ENCODE results near the gene FAM149B1. TPM values are rescaled to one million over a fixed set of nuclear protein-coding genes. Genes with fewer than 3 reads are reported as not detected.

Gene FAM149B1
- total and polyA plus RNA-seq, 2 of the 13 experiments (the other 11 are each of a cell fraction or from before 2014, with no cell fraction given) = 9.3 to 16.8 TPM

DNA sequence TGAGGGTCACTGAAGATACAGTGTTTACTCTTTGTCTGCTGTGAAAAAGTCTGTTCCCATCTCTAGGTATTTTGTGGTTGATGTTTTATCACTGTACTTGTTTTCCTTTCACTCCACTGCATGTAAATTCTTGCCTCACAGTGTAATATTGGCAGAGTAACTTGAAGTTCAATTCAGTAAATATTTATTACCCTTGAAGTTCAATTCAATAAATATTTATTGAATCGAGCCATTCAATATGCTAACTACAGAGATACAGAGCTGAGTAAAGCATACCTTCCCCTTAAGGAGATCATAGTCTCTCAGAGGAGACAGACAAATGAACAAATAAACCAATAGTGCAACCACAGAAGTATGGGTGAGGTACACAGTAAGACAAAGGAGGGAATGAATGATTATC lies 48.5 kb upstream of the FAM149B1 start (continued):
- TF ChIP-seq SOX6 (IDR thresholded peaks at IDR 0.05) (no peak), SOX6 (CRISPR knock-in tag; IDR thresholded peaks at IDR 0.05) (peak; percentile 65; the same call in 1 of the 2 replicates), IKZF4 (CRISPR knock-in tag; IDR thresholded peaks at IDR 0.05; ENCODE audit: borderline replicate concordance, low read depth, not compliant biosample characterization) (no peak), TCF12 (IDR thresholded peaks at IDR 0.05) (no peak), TCF12 (CRISPR knock-in tag; IDR thresholded peaks at IDR 0.05) (peak; percentile 56; the same call in 1 of the 2 replicates), CBX5 (CRISPR knock-in tag; IDR thresholded peaks at IDR 0.05; ENCODE audit: borderline replicate concordance) (no peak), FOXA3 (CRISPR knock-in tag; IDR thresholded peaks at IDR 0.05) (peak; percentile 69; the same call in 1 of the 2 replicates), FOXA1 (IDR thresholded peaks at IDR 0.05) (peak; percentile 76), FOXA1 (CRISPR knock-in tag; IDR thresholded peaks at IDR 0.05) (0 out of 2 replicates have a peak, but pooled peaks have one; percentile 24), ZNF629 (CRISPR knock-in tag; conservative IDR thresholded peaks at IDR 0.05) (no peak)
- TF ChIP-seq, protein P1, sequence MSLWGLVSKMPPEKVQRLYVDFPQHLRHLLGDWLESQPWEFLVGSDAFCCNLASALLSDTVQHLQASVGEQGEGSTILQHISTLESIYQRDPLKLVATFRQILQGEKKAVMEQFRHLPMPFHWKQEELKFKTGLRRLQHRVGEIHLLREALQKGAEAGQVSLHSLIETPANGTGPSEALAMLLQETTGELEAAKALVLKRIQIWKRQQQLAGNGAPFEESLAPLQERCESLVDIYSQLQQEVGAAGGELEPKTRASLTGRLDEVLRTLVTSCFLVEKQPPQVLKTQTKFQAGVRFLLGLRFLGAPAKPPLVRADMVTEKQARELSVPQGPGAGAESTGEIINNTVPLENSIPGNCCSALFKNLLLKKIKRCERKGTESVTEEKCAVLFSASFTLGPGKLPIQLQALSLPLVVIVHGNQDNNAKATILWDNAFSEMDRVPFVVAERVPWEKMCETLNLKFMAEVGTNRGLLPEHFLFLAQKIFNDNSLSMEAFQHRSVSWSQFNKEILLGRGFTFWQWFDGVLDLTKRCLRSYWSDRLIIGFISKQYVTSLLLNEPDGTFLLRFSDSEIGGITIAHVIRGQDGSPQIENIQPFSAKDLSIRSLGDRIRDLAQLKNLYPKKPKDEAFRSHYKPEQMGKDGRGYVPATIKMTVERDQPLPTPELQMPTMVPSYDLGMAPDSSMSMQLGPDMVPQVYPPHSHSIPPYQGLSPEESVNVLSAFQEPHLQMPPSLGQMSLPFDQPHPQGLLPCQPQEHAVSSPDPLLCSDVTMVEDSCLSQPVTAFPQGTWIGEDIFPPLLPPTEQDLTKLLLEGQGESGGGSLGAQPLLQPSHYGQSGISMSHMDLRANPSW (CRISPR knock-in tag; IDR thresholded peaks at IDR 0.05; ENCODE audit: borderline replicate concordance) = 0 out of 2 replicates have a peak, but pooled peaks have one; percentile 15
- TF ChIP-seq, protein P2, sequence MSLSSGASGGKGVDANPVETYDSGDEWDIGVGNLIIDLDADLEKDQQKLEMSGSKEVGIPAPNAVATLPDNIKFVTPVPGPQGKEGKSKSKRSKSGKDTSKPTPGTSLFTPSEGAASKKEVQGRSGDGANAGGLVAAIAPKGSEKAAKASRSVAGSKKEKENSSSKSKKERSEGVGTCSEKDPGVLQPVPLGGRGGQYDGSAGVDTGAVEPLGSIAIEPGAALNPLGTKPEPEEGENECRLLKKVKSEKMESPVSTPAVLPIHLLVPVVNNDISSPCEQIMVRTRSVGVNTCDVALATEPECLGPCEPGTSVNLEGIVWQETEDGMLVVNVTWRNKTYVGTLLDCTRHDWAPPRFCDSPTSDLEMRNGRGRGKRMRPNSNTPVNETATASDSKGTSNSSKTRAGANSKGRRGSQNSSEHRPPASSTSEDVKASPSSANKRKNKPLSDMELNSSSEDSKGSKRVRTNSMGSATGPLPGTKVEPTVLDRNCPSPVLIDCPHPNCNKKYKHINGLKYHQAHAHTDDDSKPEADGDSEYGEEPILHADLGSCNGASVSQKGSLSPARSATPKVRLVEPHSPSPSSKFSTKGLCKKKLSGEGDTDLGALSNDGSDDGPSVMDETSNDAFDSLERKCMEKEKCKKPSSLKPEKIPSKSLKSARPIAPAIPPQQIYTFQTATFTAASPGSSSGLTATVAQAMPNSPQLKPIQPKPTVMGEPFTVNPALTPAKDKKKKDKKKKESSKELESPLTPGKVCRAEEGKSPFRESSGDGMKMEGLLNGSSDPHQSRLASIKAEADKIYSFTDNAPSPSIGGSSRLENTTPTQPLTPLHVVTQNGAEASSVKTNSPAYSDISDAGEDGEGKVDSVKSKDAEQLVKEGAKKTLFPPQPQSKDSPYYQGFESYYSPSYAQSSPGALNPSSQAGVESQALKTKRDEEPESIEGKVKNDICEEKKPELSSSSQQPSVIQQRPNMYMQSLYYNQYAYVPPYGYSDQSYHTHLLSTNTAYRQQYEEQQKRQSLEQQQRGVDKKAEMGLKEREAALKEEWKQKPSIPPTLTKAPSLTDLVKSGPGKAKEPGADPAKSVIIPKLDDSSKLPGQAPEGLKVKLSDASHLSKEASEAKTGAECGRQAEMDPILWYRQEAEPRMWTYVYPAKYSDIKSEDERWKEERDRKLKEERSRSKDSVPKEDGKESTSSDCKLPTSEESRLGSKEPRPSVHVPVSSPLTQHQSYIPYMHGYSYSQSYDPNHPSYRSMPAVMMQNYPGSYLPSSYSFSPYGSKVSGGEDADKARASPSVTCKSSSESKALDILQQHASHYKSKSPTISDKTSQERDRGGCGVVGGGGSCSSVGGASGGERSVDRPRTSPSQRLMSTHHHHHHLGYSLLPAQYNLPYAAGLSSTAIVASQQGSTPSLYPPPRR (CRISPR knock-in tag; IDR thresholded peaks at IDR 0.05; ENCODE audit: borderline replicate concordance) = peak; percentile 70; the same call in 1 of the 2 replicates

Data from HepG2 (cell line).